ENCODE data around the gene CDS2.

DNA sequence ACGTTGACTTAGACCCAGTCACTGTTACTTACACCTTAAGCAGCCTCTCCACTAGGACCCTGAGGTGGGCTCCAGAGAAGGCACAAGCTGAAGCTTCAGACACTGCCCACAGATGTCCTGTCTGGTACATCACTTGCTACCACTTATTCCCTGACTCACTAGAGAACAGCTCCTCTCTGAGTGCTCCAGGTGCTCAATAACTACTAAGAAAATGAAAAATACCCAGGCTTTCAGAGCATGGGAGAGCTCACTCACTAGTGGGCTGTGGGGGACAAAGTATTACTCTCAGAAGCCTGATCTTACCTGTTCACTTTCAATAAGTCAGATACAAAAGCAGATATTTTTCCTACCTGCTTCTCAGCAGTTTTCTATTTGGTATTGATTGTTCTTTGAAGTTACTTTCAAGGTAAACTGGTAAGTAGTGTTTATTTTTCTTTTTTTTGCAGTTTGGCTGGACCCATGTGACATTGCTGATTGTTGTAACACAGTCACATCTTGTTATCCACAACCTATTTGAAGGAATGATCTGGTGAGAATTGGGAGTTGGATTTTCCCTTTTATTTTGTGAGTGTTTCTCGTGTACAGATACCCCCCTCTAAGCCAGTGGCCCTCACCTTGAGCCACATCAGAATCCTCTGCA is 55.9 kb downstream of the CDS2 start:
- TF ChIP-seq CTCF (IDR thresholded peaks at IDR 0.05) (no peak), POLR2A (IDR thresholded peaks at IDR 0.05) (no peak), EP300 (IDR thresholded peaks at IDR 0.05) (no peak)

Measured in ovary (tissue), 3 donors.